ENCODE measurements around the gene SGCD.

Gene SGCD

DNA sequence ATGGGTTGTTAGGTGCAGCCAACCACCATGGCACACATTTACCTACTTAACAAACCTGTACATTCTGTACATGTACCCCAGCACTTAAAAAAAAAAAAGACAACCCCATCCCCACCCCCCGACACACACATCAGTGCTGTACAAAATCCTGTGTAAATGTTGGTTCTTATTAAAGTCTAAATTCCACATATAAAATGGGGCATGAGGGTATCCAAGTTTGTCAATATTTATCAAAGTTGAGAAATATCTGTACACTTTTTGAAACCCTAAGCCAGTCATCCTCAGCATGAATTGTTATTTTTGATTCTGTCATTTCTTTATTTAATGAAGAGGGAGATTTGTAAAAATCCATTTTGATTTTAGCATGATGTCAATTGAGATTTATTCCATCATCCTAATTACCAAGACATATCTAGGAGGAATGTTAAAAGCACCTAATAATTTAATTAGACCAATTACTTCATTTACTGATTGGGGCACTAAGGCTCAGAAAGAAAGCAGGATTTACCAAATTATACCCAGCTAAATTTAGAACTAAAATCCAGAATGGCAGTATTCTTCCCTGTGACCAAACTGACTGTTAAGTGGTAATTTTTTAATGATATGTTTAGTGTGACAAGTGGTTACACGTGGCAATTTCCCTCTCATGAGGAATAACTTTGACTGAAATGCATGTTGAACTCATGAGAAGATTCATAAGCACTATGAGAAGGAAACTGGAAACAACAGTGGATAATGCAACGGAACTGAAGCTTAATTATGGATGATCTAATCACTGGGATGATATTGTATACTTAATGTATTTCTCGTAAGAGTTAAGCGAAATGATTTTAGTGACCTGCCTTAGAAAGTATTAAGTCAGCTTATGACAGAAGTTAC, 195.9 kb downstream of the SGCD start:
- Mint-ChIP-seq H3K36me3 (no peaks in the 10 kb centered on the region), H3K4me1 (ENCODE audit: low read depth) (no peaks in the 10 kb centered on the region), H3K27me3 (peaks cover 6% of the 10 kb centered on the region), H3K27ac (no peak overlapping the region), H3K4me3 (no peak overlapping the region), H3K9me3 (ENCODE audit: low read depth) (peaks cover 11% of the 10 kb centered on the region)

GRCh38 chr5:156523607-156524006, 196.6 kb downstream of the SGCD start:
- Mint-ChIP-seq H3K4me3 (no peak overlapping the region), H3K27me3 (peaks cover 5% of the 10 kb centered on the region), H3K9me3 (ENCODE audit: low read depth) (peaks cover 7% of the 10 kb centered on the region), H3K36me3 (no peaks in the 10 kb centered on the region), H3K4me1 (ENCODE audit: low read depth) (no peaks in the 10 kb centered on the region), H3K27ac (no peak overlapping the region)

GRCh38 chr5:156526081-156526925, 199.3 kb downstream of the SGCD start:
- H3K4me1 Mint-ChIP-seq (ENCODE audit: low read depth) = no peaks in the 10 kb centered on the region
- no peak overlapping the region for H3K27ac Mint-ChIP-seq
- H3K27me3 Mint-ChIP-seq = peaks cover 5% of the 10 kb centered on the region
- H3K4me3 Mint-ChIP-seq = no peak overlapping the region
- H3K36me3 Mint-ChIP-seq = no peaks in the 10 kb centered on the region
- no peaks in the 10 kb centered on the region for H3K9me3 Mint-ChIP-seq (ENCODE audit: low read depth)

GRCh38 chr5:156527611-156528010, 200.6 kb downstream of the SGCD start:
- no peaks in the 10 kb centered on the region for H3K4me1 Mint-ChIP-seq (ENCODE audit: low read depth)
- no peaks in the 10 kb centered on the region for H3K9me3 Mint-ChIP-seq (ENCODE audit: low read depth)
- no peak overlapping the region for H3K4me3 Mint-ChIP-seq
- H3K36me3 Mint-ChIP-seq = no peaks in the 10 kb centered on the region
- peaks cover 5% of the 10 kb centered on the region for H3K27me3 Mint-ChIP-seq
- H3K27ac Mint-ChIP-seq = no peak overlapping the region

DNA sequence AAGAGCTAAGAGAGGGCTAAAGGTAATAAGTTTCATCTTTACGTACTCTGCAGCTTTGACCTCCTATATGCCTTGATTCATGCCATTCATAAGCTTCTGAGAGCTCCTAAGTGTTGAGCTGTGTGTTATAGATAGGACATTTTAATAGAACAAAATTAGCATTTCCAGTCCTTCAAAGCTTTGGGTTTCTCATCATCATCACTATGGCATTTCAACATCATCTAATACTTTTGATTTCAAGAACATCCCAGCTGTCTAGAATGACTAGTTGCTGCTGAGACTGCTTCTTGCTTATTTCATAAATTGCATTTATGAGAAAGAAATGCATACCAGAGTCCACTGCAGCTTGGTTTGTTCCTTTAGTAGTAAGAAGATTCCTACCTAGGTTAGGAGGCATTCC, 201.7 kb downstream of the SGCD start:
- Mint-ChIP-seq H3K27me3 (peaks cover 5% of the 10 kb centered on the region), H3K4me3 (no peak overlapping the region), H3K36me3 (no peaks in the 10 kb centered on the region), H3K9me3 (ENCODE audit: low read depth) (no peaks in the 10 kb centered on the region), H3K27ac (no peak overlapping the region), H3K4me1 (ENCODE audit: low read depth) (no peaks in the 10 kb centered on the region)

DNA sequence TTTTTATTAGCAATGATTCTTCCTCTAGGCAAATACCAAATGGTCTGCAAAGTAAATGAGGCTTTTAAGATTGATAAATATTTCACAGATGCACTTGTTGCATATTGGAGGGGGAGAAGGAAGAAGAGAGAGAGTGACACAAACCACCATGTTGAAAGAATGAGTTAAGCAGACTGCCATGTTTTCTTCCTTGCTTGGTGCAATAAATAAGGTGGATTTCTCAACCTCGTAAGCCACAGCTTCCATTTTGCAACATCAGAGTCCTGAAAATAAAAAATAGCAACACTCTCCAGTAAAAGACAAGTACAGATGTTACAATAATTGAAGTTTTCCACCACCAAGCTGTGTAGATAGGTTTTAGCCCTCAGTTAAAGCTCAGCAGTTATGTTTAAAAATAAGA, 202.9 kb downstream of the SGCD start:
- no peaks in the 10 kb centered on the region for H3K9me3 Mint-ChIP-seq (ENCODE audit: low read depth)
- H3K4me1 Mint-ChIP-seq (ENCODE audit: low read depth) = no peaks in the 10 kb centered on the region
- H3K36me3 Mint-ChIP-seq = no peaks in the 10 kb centered on the region
- no peak overlapping the region for H3K4me3 Mint-ChIP-seq
- H3K27me3 Mint-ChIP-seq = peaks cover 5% of the 10 kb centered on the region
- no peak overlapping the region for H3K27ac Mint-ChIP-seq

- H3K9me3 Mint-ChIP-seq (ENCODE audit: low read depth) = no peaks in the 10 kb centered on the region
- no peak overlapping the region for H3K4me3 Mint-ChIP-seq
- H3K4me1 Mint-ChIP-seq (ENCODE audit: low read depth) = no peaks in the 10 kb centered on the region
- no peak overlapping the region for H3K27ac Mint-ChIP-seq
- peaks cover 7% of the 10 kb centered on the region for H3K27me3 Mint-ChIP-seq
- H3K36me3 Mint-ChIP-seq = no peaks in the 10 kb centered on the region
Measured at GRCh38 chr5:156531199-156531598, 204.2 kb downstream of the SGCD start.

DNA sequence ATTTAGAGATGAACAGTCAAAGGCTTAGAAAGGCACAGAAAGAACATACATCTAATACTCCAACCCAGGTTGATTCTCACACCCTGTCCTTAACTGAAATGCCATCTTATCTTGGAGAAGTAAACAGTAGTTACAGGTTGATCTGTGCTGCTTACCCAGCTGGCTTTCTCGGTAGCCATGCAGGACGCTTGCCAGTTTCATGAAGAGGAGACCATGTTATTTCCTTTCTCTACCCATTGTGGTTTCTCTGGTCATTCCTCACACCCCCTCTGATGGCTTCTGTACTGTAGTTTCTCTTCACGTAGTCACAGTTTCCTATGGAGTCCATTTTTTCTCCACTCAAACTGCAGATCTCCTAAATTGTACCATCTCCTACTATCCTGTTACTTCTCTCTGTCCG, 206.0 kb downstream of the SGCD start:
- H3K4me1 Mint-ChIP-seq (ENCODE audit: low read depth) = no peaks in the 10 kb centered on the region

GRCh38 chr5:156534085-156534484, 207.1 kb downstream of the SGCD start:
- H3K27ac Mint-ChIP-seq = no peak overlapping the region
- H3K27me3 Mint-ChIP-seq = peaks cover 2% of the 10 kb centered on the region
- H3K9me3 Mint-ChIP-seq (ENCODE audit: low read depth) = no peaks in the 10 kb centered on the region
- no peaks in the 10 kb centered on the region for H3K36me3 Mint-ChIP-seq
- H3K4me3 Mint-ChIP-seq = no peak overlapping the region
- H3K4me1 Mint-ChIP-seq (ENCODE audit: low read depth) = no peaks in the 10 kb centered on the region

More for the DNA sequence above, 206.0 kb downstream of the SGCD start:
- Mint-ChIP-seq H3K27me3 (peaks cover 3% of the 10 kb centered on the region), H3K9me3 (ENCODE audit: low read depth) (no peaks in the 10 kb centered on the region), H3K27ac (no peak overlapping the region), H3K36me3 (no peaks in the 10 kb centered on the region), H3K4me3 (no peak overlapping the region)

- H3K4me1 Mint-ChIP-seq (ENCODE audit: low read depth) = no peaks in the 10 kb centered on the region
Measured at GRCh38 chr5:156534906-156535485, 208.0 kb downstream of the SGCD start.

DNA sequence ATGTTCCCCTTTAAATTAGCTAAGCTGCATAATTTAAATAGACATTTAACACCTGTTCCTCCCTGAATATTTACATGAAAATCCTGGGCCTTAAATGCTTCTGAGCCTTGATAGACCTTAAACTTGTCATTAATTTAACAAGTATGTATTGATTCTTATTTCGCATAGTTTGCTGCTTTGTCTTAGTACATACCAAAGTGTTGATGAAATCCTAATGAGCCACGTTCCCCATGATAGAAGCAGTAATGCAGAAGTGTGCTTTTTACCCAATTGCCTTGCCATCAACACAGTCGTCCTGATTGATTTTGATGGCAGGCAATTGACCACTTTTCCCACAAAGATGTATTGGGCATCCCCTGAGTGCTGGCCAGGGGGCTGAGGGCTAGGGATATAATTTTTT, 213.5 kb downstream of the SGCD start:
- no peaks in the 10 kb centered on the region for H3K36me3 Mint-ChIP-seq
- H3K9me3 Mint-ChIP-seq (ENCODE audit: low read depth) = no peaks in the 10 kb centered on the region
- peaks cover 12% of the 10 kb centered on the region for H3K27me3 Mint-ChIP-seq
- no peak overlapping the region for H3K4me3 Mint-ChIP-seq
- H3K4me1 Mint-ChIP-seq (ENCODE audit: low read depth) = no peaks in the 10 kb centered on the region
- H3K27ac Mint-ChIP-seq = no peak overlapping the region

More at GRCh38 chr5:156534906-156535485, 208.0 kb downstream of the SGCD start:
- no peaks in the 10 kb centered on the region for H3K9me3 Mint-ChIP-seq (ENCODE audit: low read depth)
- no peaks in the 10 kb centered on the region for H3K36me3 Mint-ChIP-seq
- no peak overlapping the region for H3K4me3 Mint-ChIP-seq
- no peak overlapping the region for H3K27ac Mint-ChIP-seq
- H3K27me3 Mint-ChIP-seq = peaks cover 2% of the 10 kb centered on the region

GRCh38 chr5:156541582-156541981, 214.6 kb downstream of the SGCD start:
- H3K9me3 Mint-ChIP-seq (ENCODE audit: low read depth) = no peaks in the 10 kb centered on the region
- no peak overlapping the region for H3K27ac Mint-ChIP-seq
- no peaks in the 10 kb centered on the region for H3K4me1 Mint-ChIP-seq (ENCODE audit: low read depth)
- H3K4me3 Mint-ChIP-seq = no peak overlapping the region
- no peaks in the 10 kb centered on the region for H3K36me3 Mint-ChIP-seq
- peaks cover 14% of the 10 kb centered on the region for H3K27me3 Mint-ChIP-seq

DNA sequence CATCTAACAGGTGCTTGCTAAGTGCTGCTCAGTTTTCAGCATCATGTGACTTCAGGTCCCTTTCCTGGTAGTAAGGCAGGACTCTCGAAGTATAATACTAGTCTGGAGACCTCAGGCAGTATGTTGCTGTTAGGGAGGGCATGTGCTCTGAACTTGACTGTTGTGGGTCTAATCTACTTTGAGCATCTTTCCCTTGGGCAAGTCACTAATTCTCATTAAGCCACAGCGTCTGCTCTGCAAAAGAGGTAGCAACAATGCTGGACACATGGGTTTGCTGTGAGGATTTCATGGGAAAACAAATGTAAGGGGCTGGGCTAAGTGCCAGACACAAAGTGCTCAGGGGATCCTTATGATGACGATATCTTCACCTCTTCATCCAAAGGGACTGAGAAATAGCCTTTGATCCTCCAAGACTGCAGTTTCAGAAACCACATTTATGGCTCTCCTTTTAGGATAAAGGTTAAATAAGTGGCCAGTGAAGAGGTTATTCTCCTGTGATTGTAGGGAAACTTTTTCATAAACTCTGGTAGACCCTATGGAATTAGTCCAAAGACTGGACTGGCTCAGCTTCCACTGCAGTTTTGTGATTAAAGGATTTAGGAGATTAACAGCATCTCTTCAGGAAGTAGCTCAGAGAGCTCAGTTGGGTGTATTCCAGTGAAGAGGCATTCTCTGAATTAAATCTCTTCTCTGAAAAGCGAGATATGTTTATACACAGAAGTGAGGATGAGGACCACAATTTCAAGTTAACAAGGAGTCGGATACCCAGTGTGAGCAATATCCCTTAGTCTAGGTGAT, 216.6 kb downstream of the SGCD start:
- Mint-ChIP-seq H3K9me3 (ENCODE audit: low read depth) (no peaks in the 10 kb centered on the region), H3K4me3 (no peak overlapping the region), H3K36me3 (no peaks in the 10 kb centered on the region), H3K4me1 (ENCODE audit: low read depth) (no peaks in the 10 kb centered on the region), H3K27ac (no peak overlapping the region), H3K27me3 (peaks cover 15% of the 10 kb centered on the region)

- H3K9me3 Mint-ChIP-seq (ENCODE audit: low read depth) = no peaks in the 10 kb centered on the region
- H3K27ac Mint-ChIP-seq = no peak overlapping the region
- H3K4me1 Mint-ChIP-seq (ENCODE audit: low read depth) = no peaks in the 10 kb centered on the region
- no peaks in the 10 kb centered on the region for H3K27me3 Mint-ChIP-seq
- H3K4me3 Mint-ChIP-seq = no peak overlapping the region
- H3K36me3 Mint-ChIP-seq = no peaks in the 10 kb centered on the region
Measured at GRCh38 chr5:156552855-156553358, 225.9 kb downstream of the SGCD start.
